HepG2 (cell line): Measurements from ENCODE around the gene CACNA1C. TPM values are rescaled to one million over a fixed set of nuclear protein-coding genes. Genes with fewer than 3 reads are reported as not detected.

Experiments used
- ATAC-seq: fragments of 200-7000 bp; cut with Tn5 transposase; 3 replicates; pipeline ENCODE4 v1.9.1; 2020; ENCODE audit warnings: mild to moderate bottlenecking, moderate library complexity
- BruUV-seq: library from RNA; stranded (reverse); fragments of 400-500 nt; replicated peaks from 2 replicates; lab custom pipeline; 2021; lab: Mats Ljungman, UMichigan
- CTCF ChIA-PET: fragments of 300-600 bp; formaldehyde crosslinking; extraction: SDS; loops from one replicate; lab custom pipeline; 2021; ENCODE audit warnings: low total read pairs, inconsistent platforms, low intra/inter-chr PET ratio; lab: Yijun Ruan, JAX
- POLR2A ChIA-PET: fragments of 350-600 bp; sonication (Branson Sonifier 250); formaldehyde crosslinking; loops from one replicate; lab custom pipeline; 2020; ENCODE audit warnings: antibody characterized with exemption, inconsistent platforms; lab: Yijun Ruan, JAX
- DNase-seq: peaks from one replicate; pipeline ENCODE4 v3.0.0-alpha.2; 2015; ENCODE audit warnings: low spot score
- FAIRE-seq: peaks from 3 replicates; lab custom pipeline; 2011; peaks lifted over from hg19 to GRCh38; lab: Jason Lieb, UNC
- H2AFZ ChIP-seq: one replicate; pipeline ENCODE4 v1.6.1; 2011; ENCODE audit warnings: low read length, inconsistent platforms
- H3K27ac ChIP-seq: fragments of 300-600 bp; 3 replicates; pipeline ENCODE4 v1.8.0; 2011; ENCODE audit warnings: mixed run types, mild to moderate bottlenecking, mixed read lengths, low read length, inconsistent platforms; ENCODE audit not compliant: insufficient read depth; ENCODE audit errors: extremely low read length
- H3K27me3 ChIP-seq, 2 experiments: fragments of 200-600 bp in 1 of 2; 2 replicates in 1 of 2; 3 replicates in 1 of 2; pipeline versions ENCODE4 v1.6.0 to v1.8.0; 2011; ENCODE audit warnings: low read length in 2 of 2, mild to moderate bottlenecking in 2 of 2, moderate library complexity in 2 of 2, inconsistent platforms in 1 of 2; ENCODE audit not compliant: insufficient read depth in 2 of 2, control insufficient read depth in 1 of 2
- H3K36me3 ChIP-seq, 2 experiments: fragments of 200-600 bp in 1 of 2; replicated peaks in 1 of 2; 2 replicates in 1 of 2; 3 replicates in 1 of 2; pipeline versions ENCODE4 v1.5.1 to v1.8.0; 2011; ENCODE audit warnings: low read length in 2 of 2, inconsistent platforms in 1 of 2; ENCODE audit not compliant: insufficient read depth in 2 of 2, control insufficient read depth in 1 of 2
- H3K4me1 ChIP-seq: 2 replicates; pipeline ENCODE4 v1.5.1; 2012; ENCODE audit warnings: low read length, inconsistent platforms; ENCODE audit not compliant: insufficient read depth
- H3K4me2 ChIP-seq: 2 replicates; pipeline ENCODE4 v1.6.0; 2011; ENCODE audit warnings: low read depth, low read length, inconsistent platforms
- H3K4me3 ChIP-seq, 3 experiments: fragments of 200-600 bp in 1 of 3; sonication (generic), shearing (Covaris generic) in 1 of 3; replicated peaks in 1 of 3; 2 replicates each; pipeline ENCODE4 v1.5.1; 2011 to 2016; ENCODE audit warnings: low read length in 3 of 3, inconsistent platforms in 2 of 3, low read depth in 2 of 3, mild to moderate bottlenecking in 2 of 3, control low read depth in 1 of 3, mixed read lengths in 1 of 3; ENCODE audit not compliant: insufficient read depth in 1 of 3
- H3K79me2 ChIP-seq: one replicate; pipeline ENCODE4 v1.6.1; 2011; ENCODE audit warnings: low read length, inconsistent platforms; ENCODE audit not compliant: insufficient read depth
- H3K9ac ChIP-seq: 2 replicates; pipeline ENCODE4 v1.6.0; 2011; ENCODE audit warnings: mild to moderate bottlenecking, low read depth, low read length, inconsistent platforms; ENCODE audit not compliant: insufficient read depth
- H3K9me3 ChIP-seq: 2 replicates; pipeline ENCODE4 v1.5.1; 2012; ENCODE audit warnings: mild to moderate bottlenecking, low read length
- H4K20me1 ChIP-seq: 2 replicates; pipeline ENCODE4 v1.6.0; 2011; ENCODE audit warnings: inconsistent platforms, mild to moderate bottlenecking, low read length, moderate library complexity; ENCODE audit not compliant: insufficient read depth
- ARID5B ChIP-seq: IDR thresholded peaks from 2 replicates; pipeline ENCODE4 v1.4.0; 2020; ENCODE audit warnings: mild to moderate bottlenecking, missing genetic modification reagents
- BHLHE40 ChIP-seq: IDR thresholded peaks from 2 replicates; pipeline ENCODE4 v1.6.1; 2011; ENCODE audit warnings: low read length, improper control_type of control experiment
- FOXJ3 ChIP-seq: sonication (generic); formaldehyde crosslinking; IDR thresholded peaks from 2 replicates; pipeline ENCODE4 v1.4.0; 2020; ENCODE audit warnings: missing genetic modification reagents, mild to moderate bottlenecking, borderline replicate concordance
- HOXA5 ChIP-seq: sonication (generic); formaldehyde crosslinking; IDR thresholded peaks from 2 replicates; pipeline ENCODE4 v1.4.0; 2020; ENCODE audit warnings: missing genetic modification reagents
- NCOA1 ChIP-seq: sonication (generic); formaldehyde crosslinking; IDR thresholded peaks from 2 replicates; pipeline ENCODE4 v1.9.0; 2021; ENCODE audit warnings: missing genetic modification reagents
- NFATC3 ChIP-seq: sonication (generic); formaldehyde crosslinking; IDR thresholded peaks from 2 replicates; pipeline ENCODE4 v1.5.1; 2020; ENCODE audit warnings: mild to moderate bottlenecking, missing genetic modification reagents
- ONECUT2 ChIP-seq: sonication (generic); formaldehyde crosslinking; IDR thresholded peaks from 2 replicates; pipeline ENCODE4 v1.4.0; 2020; ENCODE audit warnings: missing genetic modification reagents
- PCBP2 ChIP-seq: fragments of 200-400 bp; formaldehyde crosslinking; optimal IDR thresholded peaks from 2 replicates; pipeline ENCODE3; 2018; ENCODE audit warnings: low read length, low read depth; ENCODE audit not compliant: poor library complexity, severe bottlenecking
- SCMH1 ChIP-seq: sonication (generic); formaldehyde crosslinking; IDR thresholded peaks from 2 replicates; pipeline ENCODE4 v1.9.0; 2021; ENCODE audit warnings: missing genetic modification reagents, mild to moderate bottlenecking, borderline replicate concordance
- ZNF234 ChIP-seq: sonication (generic); formaldehyde crosslinking; conservative IDR thresholded peaks from 2 replicates; pipeline ENCODE4 v1.5.1; 2020; ENCODE audit warnings: mild to moderate bottlenecking, missing genetic modification reagents
- ZNF281 ChIP-seq: sonication (generic); formaldehyde crosslinking; IDR thresholded peaks from 2 replicates; pipeline ENCODE4 v1.4.0; 2020; ENCODE audit warnings: missing genetic modification reagents, borderline replicate concordance
- ZNF3 ChIP-seq: IDR thresholded peaks from 2 replicates; pipeline ENCODE4 v1.7.0; 2017; ENCODE audit warnings: inconsistent platforms
- ZNF546 ChIP-seq: sonication (generic); formaldehyde crosslinking; conservative IDR thresholded peaks from 2 replicates; pipeline ENCODE4 v1.8.1; 2023; ENCODE audit warnings: mild to moderate bottlenecking, missing genetic modification reagents
- ZNF598 ChIP-seq: sonication (generic); formaldehyde crosslinking; IDR thresholded peaks from 2 replicates; pipeline ENCODE4 v1.5.1; 2020; ENCODE audit warnings: mild to moderate bottlenecking, missing genetic modification reagents, borderline replicate concordance
- ZNF724P ChIP-seq: sonication (generic); formaldehyde crosslinking; IDR thresholded peaks from 2 replicates; pipeline ENCODE4 v1.8.0; 2022; ENCODE audit warnings: missing genetic modification reagents, borderline replicate concordance
- ZNF773 ChIP-seq: sonication (generic); formaldehyde crosslinking; IDR thresholded peaks from 2 replicates; pipeline ENCODE4 v1.4.0; 2020; ENCODE audit warnings: missing genetic modification reagents, borderline replicate concordance
- ZSCAN5A ChIP-seq: sonication (generic); formaldehyde crosslinking; IDR thresholded peaks from 2 replicates; pipeline ENCODE4 v1.8.0; 2022; ENCODE audit warnings: mild to moderate bottlenecking, missing genetic modification reagents, borderline replicate concordance
- ZSCAN9 ChIP-seq: IDR thresholded peaks from 2 replicates; pipeline ENCODE4 v1.6.1; 2016; ENCODE audit warnings: borderline replicate concordance
- WGBS: methylation state at CpG from one replicate; pipeline ENCODE4 v1.1.6; 2017; ENCODE audit warnings: low lambda C conversion rate; 5-methylcytosine and 5-hydroxymethylcytosine counted together
- in situ Hi-C: cut with HindIII; loops from 2 replicates; pipeline ENCODE4 v1.10.0; 2017; ENCODE audit warnings: low pct_unique_long_range_greater_than_20kb; ENCODE audit not compliant: extremely low pct_ligation_motif_present
- intact Hi-C: fragments of 100-400 bp; cut with micrococcal nuclease; formaldehyde crosslinking; loops from one replicate; pipeline ENCODE4 v1.10.0; 2022; ENCODE audit not compliant: unreplicated experiment
- polyA plus RNA-seq, 8 experiments: library from polyadenylated mRNA; depleted of rRNA in 3 of 8; stranded (reverse) in 7 of 8; unstranded in 1 of 8; fragments of >200 nt; fragmentation: Illumina TruSeq in 4 of 8; extraction: Trizol in 4 of 8; gene quantifications; 2 replicates each; pipeline versions ENCODE4 v1.2.1 to v1.2.3, GENCODE V29; 2011 to 2016; ENCODE audit warnings: low read depth in 4 of 8, missing spikeins in 1 of 8, mixed read lengths in 1 of 8; ENCODE audit not compliant: insufficient read depth in 1 of 8
- total RNA-seq, 5 experiments: library from RNA; depleted of rRNA; stranded (reverse); fragments of >200 nt; fragmentation: Illumina TruSeq; extraction: Trizol; gene quantifications; 2 replicates each; pipeline ENCODE4 v1.2.3, GENCODE V29; 2016; ENCODE audit warnings: low read depth in 1 of 5

CACNA1C gene
- total and polyA plus RNA-seq, 2 of the 13 experiments (the other 11 are each of a cell fraction or from before 2014, with no cell fraction given) = not detected

DNA sequence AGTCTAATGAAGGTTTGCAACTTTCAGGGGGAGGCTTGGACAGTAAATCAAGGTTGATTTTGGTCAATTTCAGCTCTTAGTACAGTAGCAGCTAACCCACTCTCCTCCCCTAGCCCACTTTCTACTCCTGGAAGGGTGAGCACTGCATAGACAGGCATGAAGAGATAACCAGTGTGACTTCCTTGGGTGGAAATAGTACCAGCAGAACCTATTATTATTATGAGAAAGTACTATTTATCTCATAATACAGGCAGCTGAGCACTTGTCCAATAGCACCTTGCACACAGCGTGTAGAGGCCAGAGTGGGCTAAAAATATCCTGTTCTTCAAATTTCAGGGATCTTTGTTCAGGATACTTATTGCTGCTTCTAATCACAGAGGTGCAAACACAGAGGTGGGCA lies 645.8 kb downstream of the CACNA1C start:
- Histone ChIP-seq H3K9me3 (no peaks in the 10 kb centered on the region), H3K9ac (no peak overlapping the region), H4K20me1 (no peaks in the 10 kb centered on the region), H3K79me2 (no peaks in the 10 kb centered on the region), H3K4me2 (no peak overlapping the region), H3K4me1 (no peaks in the 10 kb centered on the region), H2AFZ (no peak overlapping the region), H3K4me3 (no peak overlapping the region), H3K36me3 (no peaks in the 10 kb centered on the region), H3K27ac (no peak overlapping the region), H3K27me3 (peaks cover 0 to 23% of the 10 kb centered on the region in 2 experiments; a peak in 3 of 5 replicates)
- ChIA-PET CTCF (no interaction called here), POLR2A (no interaction called here)
- no peak for ATAC-seq
- no peak for TF ChIP-seq ZNF724P (CRISPR knock-in tag)
- no peak for TF ChIP-seq ZNF281 (CRISPR knock-in tag)
- no peak for TF ChIP-seq ONECUT2 (CRISPR knock-in tag)
- no peak for TF ChIP-seq ZNF234 (CRISPR knock-in tag)
- TF ChIP-seq ZNF546 (CRISPR knock-in tag) = no peak
- no peak for TF ChIP-seq SCMH1 (CRISPR knock-in tag)
- TF ChIP-seq ZSCAN5A (CRISPR knock-in tag) = no peak
- no peak for TF ChIP-seq ZSCAN9 (CRISPR knock-in tag)
- TF ChIP-seq ZNF598 = no peak
- no peak for TF ChIP-seq NFATC3 (CRISPR knock-in tag)
- TF ChIP-seq HOXA5 (CRISPR knock-in tag) = no peak
- TF ChIP-seq ZNF773 (CRISPR knock-in tag) = no peak
- no peak for TF ChIP-seq ARID5B (CRISPR knock-in tag)
- TF ChIP-seq PCBP2 = no peak
- TF ChIP-seq FOXJ3 (CRISPR knock-in tag) = no peak
- no peak for TF ChIP-seq NCOA1 (CRISPR knock-in tag)
- no peak for TF ChIP-seq BHLHE40
- TF ChIP-seq ZNF3 (CRISPR knock-in tag) = no peak
- FAIRE-seq = no peak
- DNase-seq = no peak
- in situ Hi-C loops (no loop called here), intact Hi-C loops (no loop called here)
- BruUV-seq = no TSS peak
- WGBS = 0% methylated on average over 1 of the region's 1 CpG
